NCI-H1105 treated with DMSO at 0.1 percent for 48 hours (cell line): ENCODE data around the gene SUPT3H.

Source experiments
- DNase-seq: peaks from one replicate; lab custom pipeline; 2025; lab: John Stamatoyannopoulos, UW

The SUPT3H gene

DNA sequence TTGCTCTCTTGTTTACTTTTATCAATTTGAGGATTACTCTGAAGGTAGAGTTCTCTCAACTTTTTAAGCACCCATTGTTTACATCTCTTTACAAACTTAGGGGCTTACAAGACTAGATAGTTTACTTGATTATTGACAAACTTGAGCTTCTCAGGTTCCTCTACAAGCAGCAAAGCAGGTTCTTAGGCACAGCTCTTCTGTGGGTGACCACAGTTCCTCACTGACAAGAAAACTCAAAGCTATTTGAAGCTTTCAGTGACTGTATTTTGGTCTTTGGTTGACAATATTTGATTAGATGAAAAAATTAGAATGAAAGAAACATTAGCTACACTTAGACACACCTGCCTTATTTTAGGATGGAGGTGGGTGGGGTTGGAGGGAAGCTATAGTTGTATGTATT is 376.9 kb downstream of the SUPT3H start:
- DNase-seq: no peak

DNA sequence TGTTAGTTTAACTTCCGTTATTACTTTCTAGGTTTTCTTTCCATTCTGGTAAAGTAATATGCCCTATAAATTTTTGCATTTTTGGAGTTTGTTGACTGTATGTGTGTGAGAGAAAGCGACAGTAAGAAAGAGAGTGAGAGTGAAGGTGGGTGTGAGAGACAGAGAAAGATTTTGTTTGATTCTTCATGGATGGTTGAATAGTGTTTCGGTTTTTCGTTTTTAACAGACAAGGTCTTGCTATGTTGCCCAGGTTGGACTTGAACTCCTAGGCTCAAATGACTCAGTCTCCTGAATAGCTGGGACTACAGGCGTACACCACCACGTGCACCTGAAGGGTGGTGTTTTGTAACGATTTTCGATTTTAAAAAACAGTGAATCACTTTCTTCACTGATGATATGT is 378.7 kb downstream of the SUPT3H start:
- DNase-seq: no peak

DNA sequence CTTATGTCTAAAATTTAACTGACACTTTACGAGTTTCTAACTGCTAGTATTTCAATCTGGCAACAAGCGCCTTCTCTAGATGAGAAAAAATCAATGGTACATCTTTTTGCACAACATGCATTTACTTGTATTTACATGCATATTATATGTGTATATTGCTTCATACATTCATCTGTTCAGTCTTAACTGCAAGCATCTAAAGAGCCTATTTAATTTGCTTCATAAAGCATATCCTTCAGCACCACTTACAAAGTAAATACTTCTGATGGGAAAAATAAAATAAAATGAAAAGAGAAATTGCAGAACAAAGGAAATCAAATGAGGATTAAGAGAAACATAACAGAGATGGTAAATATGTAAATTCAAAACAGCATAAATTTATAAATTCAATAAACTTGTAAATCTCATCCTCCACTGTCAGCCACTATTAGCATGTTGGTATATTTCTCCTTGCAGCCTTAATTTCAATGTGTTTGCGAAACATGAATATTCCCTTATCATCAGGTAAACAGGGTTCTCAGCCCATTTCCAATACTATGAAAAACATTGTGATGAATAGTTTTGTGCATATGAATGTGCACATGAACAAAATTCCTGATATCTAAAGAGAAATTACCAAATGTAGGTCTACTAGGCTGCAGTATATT is 382.1 kb downstream of the SUPT3H start:
- DNase-seq: no peak

DNA sequence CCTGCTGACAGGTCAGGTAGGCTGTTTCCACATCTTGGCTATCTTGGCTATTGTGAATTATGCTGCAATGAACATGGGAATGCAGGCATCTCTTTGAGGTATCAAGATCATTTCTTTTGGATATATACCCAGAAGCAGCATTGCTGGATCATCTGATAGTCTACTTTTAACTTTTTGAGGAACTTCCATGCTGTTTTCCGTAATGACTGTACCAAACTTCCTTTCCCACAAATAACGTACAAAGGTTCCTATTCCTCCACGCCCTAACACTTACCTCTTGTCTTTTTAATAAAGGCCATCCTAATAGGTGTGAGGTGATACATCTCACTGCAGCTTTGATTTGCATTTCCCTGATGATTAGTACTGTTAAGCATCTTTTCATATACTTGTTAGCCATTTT is 388.3 kb downstream of the SUPT3H start:
- DNase-seq: no peak

DNA sequence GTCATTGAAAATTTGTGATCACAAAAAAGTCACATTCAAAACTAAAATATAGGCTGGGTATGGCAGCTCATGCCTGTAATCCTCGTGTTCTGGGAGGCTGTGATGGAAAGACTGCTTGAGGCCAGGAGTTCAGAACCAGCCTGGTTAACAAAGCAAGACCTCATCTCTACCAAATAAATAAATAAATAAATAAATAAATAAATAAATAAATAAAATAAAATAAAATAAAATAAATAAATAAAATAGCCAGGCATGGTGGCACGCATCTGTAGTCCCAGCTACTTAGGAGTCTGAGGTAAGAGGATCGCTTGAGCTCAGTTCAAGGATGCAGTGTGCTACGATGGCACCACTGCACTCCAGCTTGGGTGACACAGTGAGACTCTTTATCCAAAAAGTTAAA is 392.7 kb downstream of the SUPT3H start:
- no peak for DNase-seq

DNA sequence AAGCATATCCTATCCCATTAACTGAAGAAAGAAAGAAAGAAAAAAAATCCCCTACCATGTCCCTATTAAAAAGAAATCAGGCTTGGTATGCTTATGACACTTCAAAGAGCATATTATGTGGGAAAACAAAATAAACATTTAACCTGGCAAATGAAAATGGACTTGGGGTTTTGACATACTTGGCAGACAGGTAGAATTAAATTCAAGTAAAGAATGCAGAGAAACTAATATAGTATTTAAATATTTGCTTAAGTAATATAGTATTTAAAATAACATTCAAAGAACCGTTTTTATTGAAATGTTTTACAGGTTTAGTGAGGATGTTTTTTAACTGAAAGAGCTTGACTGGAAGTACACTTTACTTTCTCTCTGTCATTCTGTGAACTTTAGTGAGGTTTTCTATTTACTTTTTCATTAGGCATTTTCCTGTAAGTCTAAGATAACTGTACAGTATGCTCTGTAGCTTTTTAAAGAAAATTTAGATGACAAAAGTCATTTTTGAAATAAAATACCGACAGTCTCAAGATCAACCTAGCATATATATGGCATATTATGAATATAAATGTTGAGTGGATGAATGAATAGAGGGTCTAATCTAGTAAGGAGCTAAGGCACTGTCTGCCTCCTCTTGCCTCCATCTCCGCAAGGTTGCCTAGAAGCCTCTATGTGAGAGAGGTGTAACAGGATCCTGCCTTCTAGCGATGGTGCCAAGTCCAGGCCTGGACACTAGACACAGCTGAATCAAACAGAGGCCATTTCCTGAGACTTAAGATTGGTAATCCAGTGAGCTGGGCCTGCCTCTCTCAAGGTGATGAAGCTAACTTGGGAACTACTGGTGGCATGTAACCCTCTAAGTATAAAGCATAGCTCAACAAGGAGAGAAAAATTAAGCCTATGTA is 394.0 kb downstream of the SUPT3H start:
- DNase-seq: no peak

DNA sequence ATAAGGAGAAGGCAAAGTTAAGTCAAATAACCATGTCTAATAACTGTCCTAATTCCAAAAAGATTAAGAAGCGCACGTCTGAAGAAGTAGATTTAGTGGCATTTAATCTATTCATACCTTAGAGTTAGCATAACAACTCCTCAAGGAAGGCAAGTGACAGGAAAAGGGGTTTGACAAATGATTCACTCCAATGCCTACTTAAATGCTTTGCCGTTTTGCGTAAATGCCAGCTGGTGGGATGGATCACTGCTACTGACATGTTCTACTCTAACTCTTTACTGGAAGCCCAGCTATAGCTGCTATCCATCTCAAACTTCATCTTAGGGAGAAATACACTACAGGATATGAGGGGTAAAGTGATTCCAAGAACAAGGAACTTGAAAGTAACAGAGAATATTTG is 396.9 kb downstream of the SUPT3H start:
- no peak for DNase-seq

DNA sequence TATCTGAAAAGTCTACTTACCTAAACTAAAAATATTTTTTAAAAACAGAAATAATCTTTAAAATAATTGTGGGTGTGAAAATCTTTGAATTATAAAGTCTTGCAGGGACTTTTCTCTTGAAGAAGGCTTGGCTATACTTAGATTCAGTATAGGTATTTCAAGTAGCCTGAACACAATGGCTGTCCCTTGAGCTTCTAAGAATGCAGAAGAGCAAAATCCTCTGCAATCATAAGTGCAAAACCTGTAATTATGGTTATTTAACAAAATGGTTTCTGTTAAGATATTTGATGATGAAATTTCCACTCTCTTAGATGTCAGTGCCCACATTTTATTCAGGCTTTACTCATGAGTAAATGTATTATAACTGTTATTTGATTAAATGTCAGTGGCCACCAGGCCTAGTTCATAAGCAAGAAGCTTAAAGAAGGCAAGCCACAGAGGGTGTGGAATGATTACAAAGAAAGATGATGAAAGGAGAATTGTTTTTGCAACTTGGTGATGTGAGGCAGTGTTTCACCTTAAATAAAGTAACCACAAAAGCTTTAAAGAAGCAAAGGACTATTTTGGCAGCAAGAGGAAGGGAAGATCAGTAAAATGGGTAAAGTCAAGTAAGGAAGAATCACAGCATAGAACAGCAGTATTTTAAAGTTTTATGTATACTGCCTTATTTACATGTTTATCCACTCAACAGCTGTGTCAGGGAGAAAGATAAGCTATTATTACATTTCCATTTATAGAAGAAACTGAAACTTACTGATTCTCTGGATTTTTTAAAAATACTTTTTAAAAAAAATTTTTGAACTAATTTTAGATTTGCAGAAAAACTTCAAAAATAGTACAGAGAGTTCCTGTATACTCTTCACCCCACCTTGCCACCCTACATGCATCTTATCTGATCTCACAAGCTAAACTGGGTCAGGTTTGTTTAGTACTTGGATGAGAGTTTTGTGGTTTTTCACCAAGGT is 400.8 kb downstream of the SUPT3H start:
- no peak for DNase-seq

DNA sequence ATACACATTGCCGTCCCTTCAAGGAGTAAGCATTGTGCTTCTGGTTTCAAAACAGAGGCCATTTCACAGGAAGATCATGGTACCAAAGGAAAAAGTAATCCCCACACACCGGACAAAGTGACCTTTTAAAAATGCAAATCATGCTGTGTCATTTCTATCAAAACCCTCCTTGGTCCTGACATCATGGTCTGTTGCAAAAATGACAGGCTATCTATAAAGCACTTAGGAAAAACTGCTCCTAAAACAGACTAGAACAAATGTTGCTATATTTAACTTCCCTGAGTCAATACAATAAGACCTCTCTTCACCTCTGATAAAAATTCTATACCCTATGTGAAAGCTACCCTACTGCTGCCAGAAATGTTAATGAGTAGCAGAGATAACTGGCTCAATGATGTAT is 403.2 kb downstream of the SUPT3H start:
- no peak for DNase-seq

DNA sequence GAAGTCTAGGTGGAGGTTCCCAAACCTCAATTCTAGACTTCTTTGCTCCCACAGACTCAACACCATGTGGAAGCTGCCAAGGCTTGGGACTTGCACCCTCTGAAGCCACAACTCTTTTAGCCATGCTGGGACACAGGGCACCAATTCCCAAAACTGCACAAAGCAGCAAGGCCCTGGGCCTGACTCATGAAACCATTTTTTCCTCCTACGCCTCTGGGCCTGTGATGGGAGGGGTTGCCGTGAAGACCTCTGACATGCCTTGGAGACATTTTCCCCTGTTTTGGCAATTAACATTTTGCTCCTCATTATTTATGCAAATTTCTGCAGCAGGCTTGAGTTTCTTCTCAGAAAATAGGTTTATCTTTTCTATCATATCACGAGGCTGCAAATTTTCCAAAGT is 405.0 kb downstream of the SUPT3H start:
- DNase-seq: no peak

DNA sequence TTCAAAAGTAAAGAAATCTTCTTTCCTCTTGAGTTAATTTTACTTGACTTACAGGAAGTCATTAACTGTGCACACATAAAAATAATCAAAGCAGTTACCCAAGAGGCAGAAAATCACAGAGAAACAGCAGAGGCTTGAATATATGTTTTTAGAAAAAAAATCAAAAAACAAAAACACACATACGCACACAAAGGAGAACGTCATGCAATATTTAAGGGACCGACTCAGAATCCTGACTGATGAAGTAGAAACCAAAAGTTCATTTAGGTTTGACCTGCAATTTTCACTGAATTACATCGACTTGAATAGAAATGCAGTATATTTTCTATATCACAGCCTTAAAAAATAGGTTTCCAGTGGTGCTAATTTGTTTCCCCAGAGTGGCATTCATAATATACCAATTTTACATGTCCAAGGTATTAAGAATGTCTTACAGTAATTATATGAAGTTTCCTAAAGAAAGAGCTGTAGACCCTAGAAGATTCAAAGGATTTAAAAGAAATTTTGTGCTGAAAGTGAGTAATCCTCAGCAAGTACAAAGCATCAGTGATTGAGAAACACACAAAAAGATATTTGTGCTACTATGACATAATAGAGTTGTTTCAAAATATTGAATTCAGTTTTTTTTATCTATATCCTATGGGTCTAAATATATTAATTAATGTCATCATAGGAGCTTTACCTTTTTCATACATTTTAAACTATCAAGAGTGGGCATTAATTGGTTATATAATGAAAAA is 408.1 kb downstream of the SUPT3H start:
- DNase-seq: no peak

DNA sequence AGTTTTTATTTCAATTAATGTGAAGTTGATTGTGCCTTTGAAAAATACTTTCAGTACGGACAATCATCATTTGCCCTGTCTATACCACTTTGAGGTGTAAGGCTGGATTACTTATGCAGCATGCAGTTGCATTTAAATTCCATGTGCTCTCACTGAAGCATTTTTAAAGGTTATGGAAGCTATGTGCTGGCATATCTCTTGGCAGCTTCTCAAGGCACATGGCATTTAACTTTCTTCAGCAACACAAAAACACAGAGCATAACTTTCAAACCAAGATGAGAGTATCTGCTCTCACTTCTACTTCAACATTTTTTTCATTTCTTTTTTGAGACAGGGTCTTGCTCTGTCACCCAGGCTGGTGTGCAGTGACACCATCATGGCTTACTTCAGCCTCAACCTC is 410.3 kb downstream of the SUPT3H start:
- DNase-seq: no peak

DNA sequence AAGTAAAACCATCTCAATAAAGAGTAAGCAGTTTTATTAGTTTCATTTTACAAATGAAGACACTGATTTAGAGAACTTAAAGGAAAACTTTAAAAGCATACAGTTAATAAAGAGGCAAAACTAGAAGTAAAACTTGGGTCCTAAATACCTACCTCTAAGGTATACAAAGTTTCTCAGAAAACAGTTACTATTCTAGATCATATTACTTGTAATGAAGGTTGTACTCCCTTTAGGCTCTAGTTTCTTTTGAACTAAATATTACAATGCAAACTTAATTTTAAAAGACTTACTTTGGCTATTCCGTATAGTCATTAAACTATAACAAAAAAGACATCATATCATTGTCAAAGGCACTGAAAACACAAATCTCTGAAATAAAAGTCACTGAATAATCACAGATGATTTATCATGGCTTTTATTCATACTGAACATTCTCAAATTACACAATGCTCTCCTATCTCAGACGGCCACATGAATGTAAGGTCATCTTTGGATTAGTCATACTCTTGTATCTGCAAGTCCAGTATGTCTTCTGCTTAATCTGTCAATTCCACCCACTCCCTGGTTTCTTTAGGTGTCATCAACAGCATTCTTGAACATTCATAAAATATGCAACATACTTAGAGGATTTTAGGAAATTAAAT is 411.2 kb downstream of the SUPT3H start:
- no peak for DNase-seq

DNA sequence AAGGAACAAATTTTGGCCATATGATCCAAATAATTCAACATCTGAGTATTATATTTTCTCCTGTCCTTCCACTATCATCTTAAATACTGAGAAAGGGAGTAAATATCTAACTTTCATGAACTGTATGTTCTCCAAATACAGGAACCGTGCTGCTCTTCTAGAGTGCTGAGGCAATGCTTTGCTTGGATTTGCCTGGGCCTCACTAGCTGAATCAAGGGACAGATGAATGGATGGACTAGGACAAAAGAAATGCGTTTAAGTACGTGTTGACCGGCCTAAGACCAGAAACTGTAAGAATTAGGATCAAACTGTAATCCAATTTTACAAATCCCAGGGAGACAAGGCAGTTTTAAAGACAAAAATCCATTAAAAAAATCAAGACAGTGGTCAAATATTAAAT is 412.0 kb downstream of the SUPT3H start:
- DNase-seq: no peak

DNA sequence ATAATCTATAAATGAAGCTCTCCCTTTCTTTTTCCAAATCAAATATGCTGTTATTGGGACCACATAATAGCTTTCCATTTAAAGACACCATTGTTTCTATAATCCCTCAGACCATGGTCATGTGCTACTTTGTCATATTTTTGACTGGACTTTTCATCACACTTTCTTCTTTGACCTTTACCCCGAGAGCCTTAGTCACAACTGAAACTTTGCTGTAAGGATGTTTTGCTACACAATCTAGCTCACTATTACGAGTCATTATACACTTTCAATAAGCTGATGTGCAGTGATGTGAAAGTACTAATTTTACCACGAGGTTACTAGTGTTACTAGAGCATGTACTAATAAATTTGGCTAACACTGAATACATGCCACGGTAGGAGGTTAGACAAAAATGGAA is 416.8 kb downstream of the SUPT3H start:
- DNase-seq: no peak

DNA sequence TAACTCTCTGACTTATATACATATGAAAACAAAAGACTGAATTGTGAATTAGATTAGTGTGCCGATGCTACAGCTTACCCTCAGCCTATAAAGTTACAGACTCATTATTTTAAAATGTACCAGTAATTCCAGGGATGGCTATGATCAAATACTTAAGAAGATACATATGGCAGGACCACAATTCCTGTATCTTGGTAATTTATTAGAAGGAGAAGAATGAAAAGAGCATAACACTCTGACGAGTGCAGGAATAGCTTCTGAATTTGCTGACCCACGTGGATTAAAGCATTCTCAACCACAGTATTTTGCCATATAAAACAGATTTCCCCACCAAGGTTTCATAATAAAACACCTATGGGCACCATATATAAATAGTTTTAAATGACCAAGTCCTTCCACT is 418.1 kb downstream of the SUPT3H start:
- DNase-seq: no peak

DNA sequence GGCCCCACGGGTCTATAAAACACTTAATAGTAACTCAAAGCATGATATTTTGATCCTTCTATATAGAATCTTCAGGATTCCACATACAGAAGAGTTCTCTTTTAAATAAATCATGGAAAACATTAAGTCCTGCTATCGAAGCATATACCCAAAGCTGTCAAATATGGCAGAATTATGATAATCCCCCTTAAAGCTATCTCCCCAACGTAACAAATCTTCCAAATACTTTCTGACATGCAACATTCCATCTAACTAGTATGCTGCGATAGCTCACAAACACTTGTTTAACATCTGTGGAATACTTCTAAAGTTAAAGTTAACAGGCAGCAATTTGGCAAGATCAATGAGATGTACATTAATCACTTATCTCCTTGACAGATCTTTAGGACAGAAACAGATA is 420.6 kb downstream of the SUPT3H start:
- no peak for DNase-seq

DNA sequence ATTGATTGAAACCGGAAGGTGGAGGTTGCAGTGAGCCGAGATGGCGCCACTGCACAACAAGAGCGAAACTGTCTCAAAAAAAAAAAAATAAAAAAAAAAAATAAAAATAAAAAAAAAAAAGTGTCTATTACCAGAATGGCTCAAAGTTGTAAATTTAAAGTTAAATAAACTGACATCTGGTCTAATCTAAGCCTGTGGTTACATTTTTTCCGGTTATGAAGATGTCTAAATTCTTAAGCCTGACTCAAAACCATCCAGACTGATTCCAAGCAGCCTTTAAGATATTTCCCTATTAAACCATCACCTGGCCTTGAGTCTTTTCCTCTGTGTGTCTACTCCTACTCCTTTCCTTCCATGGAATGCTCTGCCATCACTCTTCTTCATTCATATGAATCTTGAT is 421.3 kb downstream of the SUPT3H start:
- DNase-seq: no peak

DNA sequence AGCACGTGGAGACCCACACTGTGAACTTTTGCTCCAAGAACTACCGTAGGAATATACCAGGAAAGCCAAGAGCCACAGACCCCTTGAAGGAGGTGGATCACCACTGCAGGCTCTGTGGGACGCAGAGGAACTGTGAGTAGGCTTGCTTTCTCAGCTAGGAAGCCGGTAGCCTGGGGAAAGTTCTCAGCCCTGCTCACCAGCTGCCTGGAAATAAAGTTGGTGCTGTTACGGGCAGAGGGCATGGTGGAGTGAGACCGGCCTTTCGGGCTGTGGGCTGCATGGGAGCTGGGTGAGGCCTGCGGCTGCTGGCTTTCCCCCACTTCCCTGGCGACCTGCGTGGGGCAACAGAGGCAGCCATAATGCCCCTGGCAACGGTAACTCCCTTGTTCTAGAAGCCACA is 422.6 kb downstream of the SUPT3H start:
- no peak for DNase-seq

DNA sequence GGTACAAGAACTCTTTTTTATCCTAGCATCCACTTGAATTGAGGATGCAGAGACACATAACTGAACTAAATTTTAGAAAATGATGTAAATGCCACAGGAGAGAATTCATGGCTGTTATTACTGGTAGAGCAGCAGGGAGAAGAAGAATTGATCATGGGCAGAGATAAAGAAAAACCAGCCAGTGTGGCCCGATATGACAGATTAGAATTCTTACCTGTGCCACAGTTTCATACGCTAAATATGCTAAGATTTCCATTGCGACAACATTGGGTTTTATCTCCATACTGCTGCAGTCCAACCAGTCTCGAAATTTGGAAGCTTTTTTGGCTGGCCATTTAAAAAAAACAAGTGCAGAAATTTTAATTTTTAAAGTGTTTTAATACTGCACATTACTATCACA is 423.5 kb downstream of the SUPT3H start:
- no peak for DNase-seq

DNA sequence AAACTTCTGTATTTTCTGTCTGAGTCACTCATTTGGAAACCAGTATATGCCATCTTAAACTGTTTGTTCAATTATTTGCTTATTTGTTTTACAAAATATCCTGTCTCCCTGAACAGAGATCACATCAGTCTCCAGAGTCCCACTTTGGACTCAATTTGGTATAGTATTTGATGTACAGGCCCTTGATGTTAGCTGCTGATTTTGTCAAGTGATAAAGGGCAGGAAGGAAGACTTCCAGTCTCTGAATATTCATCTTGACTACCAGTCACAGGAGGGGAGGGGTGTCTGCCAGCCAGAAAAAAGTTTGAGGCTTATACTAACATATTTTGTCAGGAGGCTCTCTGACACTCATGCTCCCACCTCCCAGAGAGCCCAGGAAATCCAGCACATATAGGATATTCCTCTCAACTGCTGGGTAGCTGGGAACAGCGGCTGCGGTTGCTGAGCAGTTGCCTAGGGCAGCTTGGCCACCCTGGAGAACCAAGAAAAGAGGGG is 426.4 kb downstream of the SUPT3H start:
- no peak for DNase-seq
